D721Med (cell line): ENCODE measurements around the gene CENATAC.

Source experiments
- DNase-seq: peaks from one replicate; pipeline ENCODE4 v3.0.0; 2011; ENCODE audit warnings: low spot score; ENCODE audit not compliant: insufficient read length
- FAIRE-seq: peaks from 2 replicates; lab custom pipeline; 2011; peaks lifted over from hg19 to GRCh38; lab: Jason Lieb, UNC
- TF ChIP-seq, protein P1 (sequence below): IDR thresholded peaks from 2 replicates; pipeline ENCODE4 v1.5.1; 2012; ENCODE audit warnings: mild to moderate bottlenecking, control low read depth; ENCODE audit not compliant: insufficient read depth; ENCODE audit errors: missing control alignments

CENATAC gene

DNA sequence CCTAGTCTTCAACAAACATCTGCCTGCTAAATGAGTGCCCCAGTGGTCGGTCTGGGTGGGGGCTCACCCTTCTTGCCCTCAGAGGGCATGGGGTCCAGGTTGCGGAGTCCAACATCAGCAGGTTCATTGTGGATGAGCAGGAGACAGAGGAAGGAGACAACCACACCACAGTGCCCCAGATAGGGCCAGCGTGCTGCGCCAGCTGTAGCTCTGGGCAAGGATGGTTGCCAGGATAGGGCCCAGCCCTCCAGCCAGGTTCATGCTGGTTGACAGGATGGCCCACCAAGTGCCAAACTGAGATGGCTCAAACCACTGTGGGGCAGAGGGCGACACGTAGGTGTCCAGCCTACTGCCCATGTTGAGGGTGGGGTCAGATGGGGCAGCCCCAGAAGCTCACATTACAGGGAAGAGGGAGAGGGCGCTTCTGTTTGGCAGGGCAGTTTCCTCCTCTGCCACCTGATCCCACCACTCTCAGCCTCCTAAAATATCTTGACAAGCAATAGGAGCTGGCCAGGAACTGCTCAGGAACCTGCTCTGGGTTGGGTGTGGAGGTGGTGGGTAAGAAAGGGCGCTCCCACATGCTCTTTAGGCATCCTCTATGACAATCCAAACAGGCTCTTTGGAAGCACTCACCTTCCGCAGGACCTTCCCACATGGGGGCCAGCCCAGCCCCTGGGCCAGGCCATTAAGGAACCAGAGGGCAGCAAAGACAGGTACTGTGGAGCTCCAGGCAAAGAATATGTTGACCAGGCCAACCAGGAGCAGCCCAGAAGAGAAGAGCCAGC lies 29.8 kb downstream of the CENATAC start:
- FAIRE-seq (no peak), DNase-seq (no peak)
- TF ChIP-seq, protein P1, sequence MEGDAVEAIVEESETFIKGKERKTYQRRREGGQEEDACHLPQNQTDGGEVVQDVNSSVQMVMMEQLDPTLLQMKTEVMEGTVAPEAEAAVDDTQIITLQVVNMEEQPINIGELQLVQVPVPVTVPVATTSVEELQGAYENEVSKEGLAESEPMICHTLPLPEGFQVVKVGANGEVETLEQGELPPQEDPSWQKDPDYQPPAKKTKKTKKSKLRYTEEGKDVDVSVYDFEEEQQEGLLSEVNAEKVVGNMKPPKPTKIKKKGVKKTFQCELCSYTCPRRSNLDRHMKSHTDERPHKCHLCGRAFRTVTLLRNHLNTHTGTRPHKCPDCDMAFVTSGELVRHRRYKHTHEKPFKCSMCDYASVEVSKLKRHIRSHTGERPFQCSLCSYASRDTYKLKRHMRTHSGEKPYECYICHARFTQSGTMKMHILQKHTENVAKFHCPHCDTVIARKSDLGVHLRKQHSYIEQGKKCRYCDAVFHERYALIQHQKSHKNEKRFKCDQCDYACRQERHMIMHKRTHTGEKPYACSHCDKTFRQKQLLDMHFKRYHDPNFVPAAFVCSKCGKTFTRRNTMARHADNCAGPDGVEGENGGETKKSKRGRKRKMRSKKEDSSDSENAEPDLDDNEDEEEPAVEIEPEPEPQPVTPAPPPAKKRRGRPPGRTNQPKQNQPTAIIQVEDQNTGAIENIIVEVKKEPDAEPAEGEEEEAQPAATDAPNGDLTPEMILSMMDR: no peak

GRCh38 chr11:119028346-119029068 lies 30.6 kb downstream of the CENATAC start:
- TF ChIP-seq, protein P1: no peak
- DNase-seq (peak; percentile 7), FAIRE-seq (no peak)

DNA sequence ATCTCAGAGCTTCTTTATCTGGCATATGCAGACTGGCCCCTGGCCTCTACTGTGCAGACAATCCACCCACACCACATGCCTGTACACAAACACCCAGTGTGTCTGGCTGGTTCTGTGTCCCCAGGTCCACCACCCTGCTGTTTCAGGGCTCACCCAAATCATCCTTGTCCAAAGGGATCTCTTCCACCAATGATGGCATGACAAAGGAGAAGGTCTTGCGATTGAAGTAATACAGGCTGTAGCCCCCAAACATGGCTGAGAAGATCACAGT lies 31.1 kb downstream of the CENATAC start:
- no peak for DNase-seq
- no peak for FAIRE-seq
- TF ChIP-seq, protein P1: no peak

DNA sequence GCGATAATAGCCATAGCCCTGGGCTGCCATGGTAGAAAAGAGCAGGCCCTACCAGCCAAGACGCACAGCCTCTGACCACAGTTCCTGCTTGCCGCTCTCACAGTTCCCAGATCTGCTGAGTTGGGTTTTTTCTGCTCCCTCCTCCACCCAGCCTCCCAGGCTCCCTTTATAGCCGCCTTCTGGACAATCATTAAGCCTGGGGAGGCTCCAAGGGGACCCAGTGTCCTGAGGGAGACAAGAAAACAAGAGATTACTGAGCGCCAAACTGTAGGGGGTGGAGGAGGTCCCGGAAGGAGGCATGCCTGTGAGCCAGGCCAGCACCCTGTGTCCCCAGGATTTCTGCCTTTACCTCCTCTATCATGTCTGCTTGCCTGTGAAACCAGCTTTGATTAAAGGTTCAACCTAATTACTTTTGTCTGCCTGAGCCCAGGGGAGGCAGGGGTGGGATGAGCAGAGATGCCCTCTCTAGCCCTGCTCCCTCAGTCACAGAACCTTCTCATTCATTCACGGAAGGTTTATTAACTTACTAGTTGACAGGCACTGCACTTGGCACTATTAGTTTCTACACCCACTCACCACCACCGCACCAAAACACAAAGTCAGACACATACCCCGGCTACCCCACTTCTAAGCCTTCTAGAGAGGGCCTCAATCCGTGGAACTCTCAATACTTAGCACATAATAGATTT lies 31.5 kb downstream of the CENATAC start:
- peak; percentile 30 for DNase-seq
- FAIRE-seq: no peak
- TF ChIP-seq, protein P1: no peak

DNA sequence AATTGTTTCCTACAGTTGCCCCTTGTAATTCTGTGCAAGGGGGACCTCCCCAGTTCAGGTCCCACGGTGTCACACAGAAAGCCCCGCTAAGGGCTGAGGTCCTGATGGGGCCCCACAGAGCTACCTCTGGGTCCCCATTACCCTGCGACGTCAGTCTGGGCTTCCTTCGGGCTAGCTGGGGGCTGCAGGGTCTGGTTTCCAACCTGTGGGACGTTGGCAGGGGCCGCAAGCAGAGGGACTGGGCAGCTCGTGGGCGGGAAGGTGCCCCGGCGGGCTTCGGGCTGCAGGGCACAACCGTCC lies 32.0 kb downstream of the CENATAC start:
- FAIRE-seq: no peak
- DNase-seq: peak; percentile 5
- TF ChIP-seq, protein P1: no peak

DNA sequence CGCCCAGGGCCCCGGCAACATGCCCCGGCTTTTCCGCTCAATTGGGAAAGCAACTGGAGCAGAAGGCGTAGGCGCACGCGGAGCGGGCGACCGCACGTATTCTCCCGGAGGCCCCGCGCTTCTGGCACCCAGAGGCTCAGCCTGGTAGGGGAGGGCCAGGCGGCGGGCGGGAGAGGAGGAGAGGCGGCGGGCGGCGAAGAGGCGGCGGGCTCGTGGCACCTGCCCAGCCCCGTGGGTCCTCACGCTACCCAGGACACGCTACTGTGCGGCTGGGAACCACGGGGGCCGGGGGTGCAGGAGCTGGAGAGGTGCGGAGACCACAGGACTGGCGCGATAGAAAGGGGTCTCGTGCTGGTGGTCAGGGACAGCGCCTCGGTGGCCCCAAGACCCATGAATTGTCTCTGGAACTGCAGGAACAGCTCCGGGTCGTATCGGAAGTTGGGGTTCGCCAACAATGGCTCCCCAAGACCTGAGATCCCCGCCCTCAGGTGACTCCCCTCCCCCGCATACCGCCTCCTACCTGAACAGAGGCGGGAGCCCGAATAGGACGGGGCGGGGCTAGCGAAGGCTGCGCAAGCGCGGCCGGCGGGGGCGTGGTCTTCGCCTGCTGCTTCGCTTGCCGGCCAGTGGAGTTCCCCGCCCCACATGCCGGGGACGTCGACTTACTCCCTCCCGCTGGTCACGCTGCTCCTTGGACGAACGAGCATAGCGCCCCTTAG lies 32.5 kb downstream of the CENATAC start, which contains the start of gene SLC37A4:
Gene SLC37A4 (minus strand): TSS at position 549 of the 719 bp plus-strand sequence.
- TF ChIP-seq, protein P1: peak; percentile 79
- DNase-seq (peak; percentile 96), FAIRE-seq (no peak)
